Stomach (tissue), 9 donors: ENCODE results near the gene CCNJ. TPM values are rescaled to one million over a fixed set of nuclear protein-coding genes. Genes with fewer than 3 reads are reported as not detected.

ENCODE experiments used
- DNase-seq, 2 donors: peaks; one replicate each; pipeline versions ENCODE4 v3.0.0 to v3.0.0-alpha.2; 2013 to 2019
- H3K27ac ChIP-seq, 5 donors: fragments of 200-600 bp in 4 of 5; sonication (generic) in 4 of 5; one replicate each; pipeline ENCODE4 v1.5.1; 2013 to 2019; ENCODE audit warnings: mild to moderate bottlenecking in 1 of 5, moderate library complexity in 1 of 5
- H3K27me3 ChIP-seq, 3 donors: fragments of 200-600 bp; sonication (generic); one replicate each; pipeline ENCODE4 v1.5.1; 2017 to 2019; ENCODE audit warnings: mixed run types in 1 of 3
- H3K36me3 ChIP-seq, 4 donors: fragments of 200-600 bp; sonication (generic); 1 replicate in 3 of 4; 2 replicates in 1 of 4; pipeline ENCODE4 v1.5.1; 2016 to 2019
- H3K4me1 ChIP-seq, 4 donors: fragments of 200-600 bp; sonication (generic); one replicate each; pipeline ENCODE4 v1.5.1; 2016 to 2019
- H3K4me3 ChIP-seq, 4 donors: fragments of 200-600 bp; sonication (generic) in 3 of 4; one replicate each; pipeline ENCODE4 v1.5.1; 2016 to 2019; ENCODE audit warnings: mild to moderate bottlenecking in 1 of 4
- H3K9me3 ChIP-seq, 4 donors: fragments of 200-600 bp; sonication (generic); one replicate each; pipeline ENCODE4 v1.5.1; 2016 to 2019
- EP300 ChIP-seq: sonication (generic); formaldehyde crosslinking; IDR thresholded peaks from one replicate; pipeline ENCODE4 v1.6.1; 2017; ENCODE audit warnings: antibody characterized with exemption
- POLR2A ChIP-seq, 4 donors: fragments of 450-650 bp; IDR thresholded peaks; one replicate each; pipeline ENCODE4 v1.6.1; 2016; ENCODE audit warnings: antibody characterized with exemption in 4 of 4, control low read depth in 2 of 4, mild to moderate bottlenecking in 1 of 4, moderate library complexity in 1 of 4
- POLR2AphosphoS5 ChIP-seq, 3 donors: sonication (generic); formaldehyde crosslinking; IDR thresholded peaks; one replicate each; pipeline ENCODE4 v1.6.1; 2016; ENCODE audit warnings: antibody characterized with exemption in 3 of 3
- WGBS, 5 donors: extraction: QIAGEN DNeasy Blood & Tissue Kit in 3 of 5; methylation state at CpG; one replicate each; pipeline versions ENCODE4 v1.1.5 to v1.1.7; 2013 to 2018; 5-methylcytosine and 5-hydroxymethylcytosine counted together
- intact Hi-C: fragments of 100-400 bp; cut with DNase I; formaldehyde crosslinking; loops from one replicate; pipeline ENCODE4 v1.15.1; 2023; ENCODE audit warnings: low total_unique reads
- polyA plus RNA-seq, 3 donors: library from polyadenylated mRNA; stranded (reverse); fragments of 200-250 nt; gene quantifications; one replicate each; pipeline ENCODE4 v1.2.3, GENCODE V29; 2013
- total RNA-seq, 5 donors: library from RNA; depleted of rRNA; stranded (reverse); fragments of >200 nt; gene quantifications; one replicate each; pipeline versions ENCODE4 v1.1.0 to v1.2.3, GENCODE V29; 2014 to 2016
- TF ChIP-seq, protein P1 (sequence below), 7 experiments: fragments of 450-650 bp in 4 of 7; fragments of 200-600 bp in 3 of 7; sonication (generic) in 3 of 7; IDR thresholded peaks; one replicate each; pipeline ENCODE4 v1.5.1; 2016 to 2019; ENCODE audit warnings: antibody characterized with exemption in 7 of 7, control low read depth in 2 of 7, mild to moderate bottlenecking in 1 of 7
- donor health status: healthy with polysubstance abuse.
- donor health status: Bipolar disorder and iron deficiency.
- donor health status: healthy.

CCNJ gene
- total and polyA plus RNA-seq, 8 donors = 0.58 to 7.7 (median 1.9) TPM; not detected in 1

DNA sequence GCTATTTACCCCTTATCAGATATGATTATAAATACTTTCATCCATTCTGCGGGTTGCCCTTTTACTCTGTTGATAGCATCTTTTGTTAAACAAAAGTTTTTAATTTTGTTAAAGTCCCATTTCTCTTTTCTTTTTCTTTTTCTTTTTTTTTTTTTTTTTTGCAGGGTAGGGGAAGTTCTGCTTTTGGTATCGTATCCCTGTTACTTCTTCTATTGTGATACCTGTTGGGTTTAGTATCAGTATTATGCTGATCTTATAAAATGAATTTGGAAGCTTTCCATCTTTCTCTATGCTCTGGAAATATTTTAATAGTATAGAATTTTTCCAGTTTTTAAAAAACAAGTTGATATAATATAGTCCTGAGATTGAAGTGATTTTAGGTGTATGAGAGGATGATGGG is 6.0 kb downstream of the CCNJ start:
- 65 to 74% (median 66%) methylated on average over 2 of the region's 2 CpGs for WGBS, 5 donors
- Histone ChIP-seq H3K9me3 (no peaks in the 10 kb centered on the region), H3K4me3 (no peak overlapping the region), H3K27ac (no peak overlapping the region), H3K4me1 (peaks cover 8 to 34% (median 15%) of the 10 kb centered on the region in 4 donors), H3K27me3 (no peaks in the 10 kb centered on the region), H3K36me3 (peaks cover 0 to 24% (median 19%) of the 10 kb centered on the region in 4 donors)
- intact Hi-C loops = no loop called here
- TF ChIP-seq POLR2AphosphoS5 (IDR thresholded peaks at IDR 0.05) (no peak), POLR2A (IDR thresholded peaks at IDR 0.05) (no peak), EP300 (no peak)
- TF ChIP-seq, protein P1, sequence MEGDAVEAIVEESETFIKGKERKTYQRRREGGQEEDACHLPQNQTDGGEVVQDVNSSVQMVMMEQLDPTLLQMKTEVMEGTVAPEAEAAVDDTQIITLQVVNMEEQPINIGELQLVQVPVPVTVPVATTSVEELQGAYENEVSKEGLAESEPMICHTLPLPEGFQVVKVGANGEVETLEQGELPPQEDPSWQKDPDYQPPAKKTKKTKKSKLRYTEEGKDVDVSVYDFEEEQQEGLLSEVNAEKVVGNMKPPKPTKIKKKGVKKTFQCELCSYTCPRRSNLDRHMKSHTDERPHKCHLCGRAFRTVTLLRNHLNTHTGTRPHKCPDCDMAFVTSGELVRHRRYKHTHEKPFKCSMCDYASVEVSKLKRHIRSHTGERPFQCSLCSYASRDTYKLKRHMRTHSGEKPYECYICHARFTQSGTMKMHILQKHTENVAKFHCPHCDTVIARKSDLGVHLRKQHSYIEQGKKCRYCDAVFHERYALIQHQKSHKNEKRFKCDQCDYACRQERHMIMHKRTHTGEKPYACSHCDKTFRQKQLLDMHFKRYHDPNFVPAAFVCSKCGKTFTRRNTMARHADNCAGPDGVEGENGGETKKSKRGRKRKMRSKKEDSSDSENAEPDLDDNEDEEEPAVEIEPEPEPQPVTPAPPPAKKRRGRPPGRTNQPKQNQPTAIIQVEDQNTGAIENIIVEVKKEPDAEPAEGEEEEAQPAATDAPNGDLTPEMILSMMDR (IDR thresholded peaks at IDR 0.05) = no peak
- no peak for DNase-seq

DNA sequence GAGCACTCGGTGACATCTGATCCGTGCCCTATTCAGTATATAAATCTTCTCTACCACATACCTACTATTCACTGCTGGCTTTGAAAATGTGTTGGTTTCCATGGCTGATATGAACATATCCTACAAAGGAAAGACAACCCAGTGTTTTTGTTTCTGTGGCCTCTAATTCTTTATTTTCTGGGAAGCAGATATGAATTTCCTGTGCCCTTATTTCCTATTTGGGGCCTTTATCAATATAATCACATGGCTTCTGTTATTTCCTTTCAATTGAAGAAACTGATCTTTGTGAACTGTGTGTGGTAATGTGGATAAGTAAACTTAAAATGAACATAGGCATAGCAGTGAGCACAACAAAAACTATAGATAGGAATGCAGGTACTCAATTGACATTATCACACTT is 10.6 kb downstream of the CCNJ start:
- no peaks in the 10 kb centered on the region for H3K9me3 ChIP-seq
- DNase-seq = no peak
- peaks cover 8 to 51% (median 40%) of the 10 kb centered on the region in 4 donors for H3K36me3 ChIP-seq
- no peak overlapping the region for H3K4me3 ChIP-seq
- no peak for TF ChIP-seq EP300
- no peak for TF ChIP-seq POLR2AphosphoS5 (IDR thresholded peaks at IDR 0.05)
- TF ChIP-seq POLR2A (IDR thresholded peaks at IDR 0.05) = no peak
- TF ChIP-seq, protein P1 (IDR thresholded peaks at IDR 0.05) = no peak
- WGBS, 5 donors = 94 to 100% (median 96%) methylated on average over 2 of the region's 2 CpGs
- intact Hi-C loops = no loop called here
- no peak overlapping the region for H3K27ac ChIP-seq
- H3K27me3 ChIP-seq = no peaks in the 10 kb centered on the region
- peaks cover 0 to under 1% (median 0%) of the 10 kb centered on the region in 4 donors for H3K4me1 ChIP-seq

DNA sequence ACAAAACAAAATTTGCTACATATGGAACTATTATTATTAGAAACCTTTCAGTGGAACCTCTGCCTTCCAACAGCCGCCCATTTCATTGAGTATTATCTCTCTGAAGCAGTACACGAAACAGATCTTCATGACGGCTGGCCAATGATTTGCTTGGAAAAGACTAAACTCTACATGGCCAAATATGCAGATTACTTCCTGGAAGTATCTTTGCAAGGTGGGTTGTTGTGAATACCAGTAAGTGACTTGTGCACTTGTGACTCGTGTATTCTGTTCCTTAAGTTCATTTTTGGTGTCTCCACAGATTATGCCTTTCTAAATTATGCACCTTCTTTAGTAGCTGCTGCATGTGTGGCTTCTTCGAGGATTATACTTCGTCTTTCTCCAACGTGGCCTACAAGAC is 13.4 kb downstream of the CCNJ start:
- Histone ChIP-seq H3K27me3 (no peaks in the 10 kb centered on the region), H3K4me1 (no peaks in the 10 kb centered on the region), H3K27ac (no peak overlapping the region), H3K36me3 (peaks cover 14 to 54% (median 46%) of the 10 kb centered on the region in 4 donors), H3K4me3 (no peak overlapping the region), H3K9me3 (no peaks in the 10 kb centered on the region)
- no peak for DNase-seq
- intact Hi-C loops = no loop called here
- TF ChIP-seq EP300 (no peak), POLR2A (IDR thresholded peaks at IDR 0.05) (no peak)
- TF ChIP-seq, protein P1 (IDR thresholded peaks at IDR 0.05) = no peak
- 92 to 97% (median 94%) methylated on average over 7 of the region's 7 CpGs for WGBS, 5 donors

DNA sequence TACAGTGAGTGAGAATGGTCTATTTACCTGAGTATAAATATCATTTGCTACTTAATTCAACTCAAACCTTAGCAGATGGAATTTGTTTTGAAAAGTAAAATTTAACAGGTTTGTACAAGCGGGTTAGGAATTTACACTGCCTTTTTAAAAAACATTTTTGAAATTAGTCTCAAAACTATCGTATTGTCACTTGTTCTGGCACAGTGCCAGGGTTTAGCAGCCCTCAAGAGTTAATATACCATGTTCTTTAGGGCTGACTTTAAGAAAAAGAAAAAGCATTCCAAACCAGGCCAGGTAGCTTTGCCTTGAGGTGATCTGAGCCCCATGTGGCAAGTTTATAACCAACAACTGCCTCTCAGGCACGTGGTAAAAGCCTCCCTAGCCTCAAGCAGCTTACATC is 17.8 kb downstream of the CCNJ start:
- no peaks in the 10 kb centered on the region for H3K4me1 ChIP-seq

More for the DNA sequence above, 17.8 kb downstream of the CCNJ start:
- TF ChIP-seq, protein P1 (IDR thresholded peaks at IDR 0.05) = no peak
- no peak for TF ChIP-seq EP300
- no peak for TF ChIP-seq POLR2AphosphoS5 (IDR thresholded peaks at IDR 0.05)
- no peak for TF ChIP-seq POLR2A (IDR thresholded peaks at IDR 0.05)
- 92 to 99% (median 95%) methylated on average over 3 of the region's 3 CpGs for WGBS, 5 donors
- Histone ChIP-seq H3K36me3 (peaks cover 14 to 54% (median 50%) of the 10 kb centered on the region in 4 donors), H3K27me3 (no peaks in the 10 kb centered on the region), H3K9me3 (no peaks in the 10 kb centered on the region), H3K27ac (no peak overlapping the region), H3K4me3 (no peak overlapping the region)
- DNase-seq = no peak
- intact Hi-C loops = no loop called here
